Measurements from ENCODE around the gene AADACL4.

DNA sequence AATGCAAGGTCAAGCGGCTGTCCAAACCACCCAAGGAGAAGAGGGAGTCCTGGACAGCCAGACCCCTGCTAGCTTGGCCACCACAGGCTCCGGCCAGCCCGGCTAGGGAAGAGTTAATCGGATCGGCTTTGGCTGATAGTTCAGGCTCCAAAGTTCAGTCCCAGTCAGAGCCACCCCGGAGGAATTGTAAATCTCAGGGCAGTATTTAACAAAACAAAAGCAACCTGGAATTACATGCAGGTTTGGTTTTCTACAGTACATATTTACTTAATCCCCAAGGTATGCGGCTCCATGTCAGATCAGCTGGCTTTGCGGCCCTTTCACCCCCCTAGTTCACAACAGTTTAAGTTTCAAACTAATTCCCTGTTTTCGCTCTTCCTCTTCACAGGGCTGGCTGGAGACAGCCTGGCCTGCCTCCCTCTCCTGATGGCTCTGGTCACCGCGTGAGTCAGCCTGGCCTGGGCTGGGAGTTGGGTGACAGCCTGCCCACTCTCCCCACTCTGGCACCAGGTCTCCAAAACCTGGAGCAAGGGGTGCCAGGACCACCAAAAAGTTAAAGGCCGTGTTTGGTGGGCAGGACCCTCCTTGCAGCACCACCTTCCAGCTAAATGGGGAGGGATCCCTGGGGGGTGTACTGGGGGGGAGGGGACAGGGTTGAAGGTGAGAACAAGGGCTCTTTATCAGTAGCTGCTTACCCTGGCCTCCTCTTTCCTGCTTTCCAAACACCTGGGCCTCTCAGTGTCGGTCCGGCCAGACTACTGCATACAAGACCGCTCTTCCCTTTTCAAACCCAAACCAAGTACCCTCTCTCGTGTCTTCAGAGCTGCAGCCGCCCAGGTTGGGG, 27.8 kb upstream of the AADACL4 start:
- TF ChIP-seq, protein P1, sequence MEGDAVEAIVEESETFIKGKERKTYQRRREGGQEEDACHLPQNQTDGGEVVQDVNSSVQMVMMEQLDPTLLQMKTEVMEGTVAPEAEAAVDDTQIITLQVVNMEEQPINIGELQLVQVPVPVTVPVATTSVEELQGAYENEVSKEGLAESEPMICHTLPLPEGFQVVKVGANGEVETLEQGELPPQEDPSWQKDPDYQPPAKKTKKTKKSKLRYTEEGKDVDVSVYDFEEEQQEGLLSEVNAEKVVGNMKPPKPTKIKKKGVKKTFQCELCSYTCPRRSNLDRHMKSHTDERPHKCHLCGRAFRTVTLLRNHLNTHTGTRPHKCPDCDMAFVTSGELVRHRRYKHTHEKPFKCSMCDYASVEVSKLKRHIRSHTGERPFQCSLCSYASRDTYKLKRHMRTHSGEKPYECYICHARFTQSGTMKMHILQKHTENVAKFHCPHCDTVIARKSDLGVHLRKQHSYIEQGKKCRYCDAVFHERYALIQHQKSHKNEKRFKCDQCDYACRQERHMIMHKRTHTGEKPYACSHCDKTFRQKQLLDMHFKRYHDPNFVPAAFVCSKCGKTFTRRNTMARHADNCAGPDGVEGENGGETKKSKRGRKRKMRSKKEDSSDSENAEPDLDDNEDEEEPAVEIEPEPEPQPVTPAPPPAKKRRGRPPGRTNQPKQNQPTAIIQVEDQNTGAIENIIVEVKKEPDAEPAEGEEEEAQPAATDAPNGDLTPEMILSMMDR (IDR thresholded peaks at IDR 0.05), result no peak
- TF ChIP-seq POLR2A (IDR thresholded peaks at IDR 0.05) (peak; percentile 77), EP300 (IDR thresholded peaks at IDR 0.05; ENCODE audit: low read depth) (no peak)

All from transverse colon (tissue), 3 donors.